Loucy (cell line): ENCODE results near the gene ROR1.

Experiments
- CTCF ChIP-seq: fragments of 200-600 bp; sonication (generic); conservative IDR thresholded peaks from 2 replicates; pipeline ENCODE4 v1.5.1; 2014; ENCODE audit warnings: mild to moderate bottlenecking, antibody characterized with exemption, low read length
- EZH2phosphoT487 ChIP-seq: fragments of 200-600 bp; IDR thresholded peaks from 2 replicates; pipeline ENCODE4 v1.6.1; 2018; ENCODE audit warnings: antibody characterized with exemption, mild to moderate bottlenecking, moderate library complexity, borderline replicate concordance

GRCh38 chr1:64013395-64013794, 239.6 kb downstream of the ROR1 start:
- TF ChIP-seq EZH2phosphoT487 (no peak), CTCF (no peak)
